HepG2 (cell line): ENCODE results near the gene LIPA. TPM values are rescaled to one million over a fixed set of nuclear protein-coding genes. Genes with fewer than 3 reads are reported as not detected.

Source experiments
- HMGXB4 ChIP-seq, 2 experiments: sonication (generic) in 1 of 2; formaldehyde crosslinking in 1 of 2; IDR thresholded peaks; 2 replicates each; pipeline versions ENCODE4 v1.4.0 to v1.6.1; 2018 to 2020; ENCODE audit warnings: missing genetic modification reagents in 2 of 2, borderline replicate concordance in 1 of 2, low read depth in 1 of 2, mild to moderate bottlenecking in 1 of 2, missing biosample characterization in 1 of 2
- MAFF ChIP-seq: IDR thresholded peaks from 2 replicates; pipeline ENCODE4 v1.6.1; 2011; ENCODE audit warnings: low read depth, low read length, improper control_type of control experiment
- MAFK ChIP-seq, 2 experiments: IDR thresholded peaks in 1 of 2; conservative IDR thresholded peaks in 1 of 2; 2 replicates each; pipeline ENCODE4 v1.6.1; 2011; ENCODE audit warnings: improper control_type of control experiment in 2 of 2, low read length in 2 of 2
- NFE2L2 ChIP-seq: fragments of 150-350 bp; IDR thresholded peaks from 2 replicates; pipeline ENCODE4 v1.6.1; 2014; ENCODE audit warnings: low read length
- ONECUT2 ChIP-seq: sonication (generic); formaldehyde crosslinking; IDR thresholded peaks from 2 replicates; pipeline ENCODE4 v1.4.0; 2020; ENCODE audit warnings: missing genetic modification reagents
- PBX2 ChIP-seq: IDR thresholded peaks from 2 replicates; pipeline ENCODE4 v1.6.1; 2016; ENCODE audit warnings: control low read depth
- TP53 ChIP-seq: sonication (generic); formaldehyde crosslinking; conservative IDR thresholded peaks from 2 replicates; pipeline ENCODE4 v1.4.0; 2020; ENCODE audit warnings: missing genetic modification reagents
- ZBTB7A ChIP-seq: sonication (generic); formaldehyde crosslinking; IDR thresholded peaks from 2 replicates; pipeline ENCODE4 v1.8.0; 2022; ENCODE audit warnings: mild to moderate bottlenecking, missing genetic modification reagents
- ZMAT3 ChIP-seq: sonication (generic); formaldehyde crosslinking; conservative IDR thresholded peaks from 2 replicates; pipeline ENCODE4 v1.7.0; 2021; ENCODE audit warnings: missing genetic modification reagents
- ZNF280B ChIP-seq: sonication (generic); formaldehyde crosslinking; IDR thresholded peaks from 2 replicates; pipeline ENCODE4 v1.5.0; 2020; ENCODE audit warnings: missing genetic modification reagents, mild to moderate bottlenecking, borderline replicate concordance
- ZNF362 ChIP-seq: sonication (generic); formaldehyde crosslinking; IDR thresholded peaks from 2 replicates; pipeline ENCODE4 v1.4.0; 2020; ENCODE audit warnings: missing genetic modification reagents, mild to moderate bottlenecking, borderline replicate concordance
- ZNF503 ChIP-seq: sonication (generic); formaldehyde crosslinking; IDR thresholded peaks from 2 replicates; pipeline ENCODE4 v1.4.0; 2020; ENCODE audit warnings: missing genetic modification reagents
- polyA plus RNA-seq, 8 experiments: library from polyadenylated mRNA; depleted of rRNA in 3 of 8; stranded (reverse) in 7 of 8; unstranded in 1 of 8; fragments of >200 nt; fragmentation: Illumina TruSeq in 4 of 8; extraction: Trizol in 4 of 8; gene quantifications; 2 replicates each; pipeline versions ENCODE4 v1.2.1 to v1.2.3, GENCODE V29; 2011 to 2016; ENCODE audit warnings: low read depth in 4 of 8, missing spikeins in 1 of 8, mixed read lengths in 1 of 8; ENCODE audit not compliant: insufficient read depth in 1 of 8
- total RNA-seq, 5 experiments: library from RNA; depleted of rRNA; stranded (reverse); fragments of >200 nt; fragmentation: Illumina TruSeq; extraction: Trizol; gene quantifications; 2 replicates each; pipeline ENCODE4 v1.2.3, GENCODE V29; 2016; ENCODE audit warnings: low read depth in 1 of 5

LIPA gene
- total and polyA plus RNA-seq, 2 of the 13 experiments (the other 11 are each of a cell fraction or from before 2014, with no cell fraction given): 57.1 to 79.5 TPM

- no peak for TF ChIP-seq HMGXB4 (CRISPR knock-in tag; IDR thresholded peaks at IDR 0.05; ENCODE audit: borderline replicate concordance in 1 of 2, low read depth in 1 of 2)
- TF ChIP-seq ZBTB7A: no peak
- TF ChIP-seq ZNF280B (CRISPR knock-in tag): no peak
- no peak for TF ChIP-seq TP53 (CRISPR knock-in tag)
- no peak for TF ChIP-seq ZMAT3 (CRISPR knock-in tag)
- TF ChIP-seq ONECUT2 (CRISPR knock-in tag): no peak
- no peak for TF ChIP-seq PBX2 (CRISPR knock-in tag)
- no peak for TF ChIP-seq ZNF362 (CRISPR knock-in tag)
- peak; percentile 88 for TF ChIP-seq NFE2L2
- peak in 1 of 2 experiments; percentile 60; a peak in 3 of 4 replicates for TF ChIP-seq MAFK (conservative IDR thresholded peaks at IDR 0.05 in 1 of 2, IDR thresholded peaks at IDR 0.05 in 1 of 2; ENCODE audit: low read length in 2 of 2)
- 0 out of 2 replicates have a peak, but pooled peaks have one; percentile 17 for TF ChIP-seq MAFF
- TF ChIP-seq ZNF503: no peak
These were observed 50.1 kb downstream of the LIPA start (continued) for GRCh38 chr10:89201345-89202032.
